NCI-H2171 treated with DMSO at 0.1 percent for 48 hours (cell line): Measurements from ENCODE around the gene APBA3.

Source experiments
- DNase-seq: peaks from one replicate; lab custom pipeline; 2025; lab: John Stamatoyannopoulos, UW

Gene APBA3, protein sequence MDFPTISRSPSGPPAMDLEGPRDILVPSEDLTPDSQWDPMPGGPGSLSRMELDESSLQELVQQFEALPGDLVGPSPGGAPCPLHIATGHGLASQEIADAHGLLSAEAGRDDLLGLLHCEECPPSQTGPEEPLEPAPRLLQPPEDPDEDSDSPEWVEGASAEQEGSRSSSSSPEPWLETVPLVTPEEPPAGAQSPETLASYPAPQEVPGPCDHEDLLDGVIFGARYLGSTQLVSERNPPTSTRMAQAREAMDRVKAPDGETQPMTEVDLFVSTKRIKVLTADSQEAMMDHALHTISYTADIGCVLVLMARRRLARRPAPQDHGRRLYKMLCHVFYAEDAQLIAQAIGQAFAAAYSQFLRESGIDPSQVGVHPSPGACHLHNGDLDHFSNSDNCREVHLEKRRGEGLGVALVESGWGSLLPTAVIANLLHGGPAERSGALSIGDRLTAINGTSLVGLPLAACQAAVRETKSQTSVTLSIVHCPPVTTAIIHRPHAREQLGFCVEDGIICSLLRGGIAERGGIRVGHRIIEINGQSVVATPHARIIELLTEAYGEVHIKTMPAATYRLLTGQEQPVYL

DNA sequence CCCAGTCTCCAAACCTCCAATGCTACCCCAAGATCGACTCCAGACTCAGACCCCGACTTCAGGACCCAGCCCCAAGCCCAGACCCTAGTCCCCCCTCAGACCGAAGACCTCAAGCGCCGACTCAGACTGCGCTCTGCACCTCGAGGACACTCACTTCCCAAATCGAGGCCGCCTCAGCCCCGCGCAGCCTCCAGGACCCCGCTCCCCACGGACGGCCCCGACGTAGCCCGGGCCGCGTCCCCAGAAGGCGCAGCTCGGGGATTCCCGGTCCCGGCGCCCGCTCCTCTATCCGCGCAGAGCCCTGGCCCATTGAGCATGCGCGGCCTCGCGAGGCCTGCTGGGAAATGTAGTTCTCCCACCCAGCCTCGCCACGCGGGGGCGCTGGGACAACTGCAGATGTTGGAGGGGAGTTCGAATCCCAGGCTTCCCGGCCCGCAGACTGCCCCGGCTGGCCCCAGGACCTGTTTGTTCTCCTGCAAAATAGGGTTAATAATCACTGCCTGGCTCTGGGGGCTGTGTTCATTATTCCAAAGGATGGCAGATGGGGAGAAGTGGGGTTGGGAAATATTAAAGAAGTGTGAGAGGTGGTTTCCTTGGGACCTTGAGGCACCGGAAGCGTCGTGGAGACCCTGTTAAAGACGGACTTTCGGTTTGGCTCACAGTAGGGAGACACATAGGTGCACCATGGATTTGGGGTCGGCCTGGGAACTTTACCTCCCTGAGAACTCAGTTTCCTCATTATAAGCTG lies at the start of gene APBA3:
TSS of gene APBA3 (minus strand) at position 311 of the 748 bp plus-strand sequence. CDS start 1,428 bp downstream, outside the sequence.
- DNase-seq, result peak; percentile 79

DNA sequence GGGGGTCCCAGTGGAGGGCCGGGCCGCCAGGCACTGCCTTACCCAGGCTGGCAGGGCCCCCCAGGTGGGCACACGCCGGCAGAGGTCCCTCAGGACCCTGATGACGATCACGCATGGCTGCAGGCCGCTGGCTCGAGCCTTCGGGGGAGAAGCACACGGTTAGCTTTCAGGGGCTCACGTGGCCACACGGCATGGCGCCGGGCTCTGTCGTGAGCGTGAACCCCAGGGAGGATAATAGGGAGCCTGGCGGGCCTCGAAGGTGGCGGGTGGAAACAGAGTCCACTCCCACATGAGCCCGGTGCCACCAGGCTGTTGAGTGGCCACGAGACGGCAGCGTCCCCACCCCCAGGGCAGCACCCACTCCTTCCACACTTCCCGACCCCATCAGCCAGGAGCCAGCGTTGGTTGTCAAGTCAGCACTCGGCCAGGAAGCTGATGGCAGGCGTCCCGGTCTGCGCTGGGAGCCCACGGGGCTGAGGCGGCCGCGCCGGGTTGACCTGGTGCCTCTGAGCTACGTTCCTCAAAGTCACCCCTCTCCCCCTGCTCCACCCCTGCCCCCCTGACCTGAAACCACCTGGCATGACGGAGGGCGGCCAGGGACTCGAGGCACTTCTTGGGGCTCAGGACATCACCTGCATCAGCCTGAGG lies 49.3 kb upstream of the APBA3 start:
- DNase-seq, result no peak

DNA sequence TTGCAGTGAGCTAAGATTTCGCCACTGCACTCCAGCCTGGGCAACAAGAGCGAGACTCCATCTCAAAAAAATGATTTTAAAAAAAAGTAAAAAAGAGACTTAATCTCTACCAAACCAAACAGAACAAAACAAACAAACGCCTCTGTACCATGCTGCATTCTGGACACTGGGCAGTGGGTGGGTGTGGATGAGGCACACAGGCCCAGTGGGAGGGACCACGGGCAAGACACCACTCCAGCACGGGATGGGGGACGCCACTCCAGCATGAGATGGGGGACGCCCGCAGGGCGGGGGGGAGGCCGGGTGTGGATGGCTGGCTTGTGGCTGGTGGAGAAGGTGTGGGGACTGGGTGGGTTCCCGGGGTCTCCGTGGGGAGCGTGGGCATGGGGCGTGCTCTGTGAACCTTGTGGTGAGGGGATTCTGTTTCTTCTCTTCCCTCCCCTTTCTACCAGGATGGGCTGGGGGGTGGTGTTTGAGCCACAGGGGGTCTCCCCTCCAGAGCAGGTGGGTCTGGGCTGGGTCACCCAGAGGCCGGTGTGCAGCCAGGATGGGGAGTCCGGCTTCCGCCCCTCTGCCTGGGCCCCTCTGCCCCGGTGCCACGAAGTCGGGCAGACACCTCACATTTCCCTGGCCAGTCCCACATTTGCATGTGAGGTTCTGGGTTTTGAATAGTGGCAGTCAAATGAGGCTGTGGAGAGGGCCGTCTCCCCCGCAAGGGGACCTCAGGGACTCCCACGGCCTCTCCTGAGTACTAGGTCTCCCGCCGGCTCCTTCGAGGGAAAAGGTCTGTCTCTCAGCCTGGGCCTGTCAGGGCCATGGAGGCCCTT lies 48.6 kb upstream of the APBA3 start:
- no peak for DNase-seq

DNA sequence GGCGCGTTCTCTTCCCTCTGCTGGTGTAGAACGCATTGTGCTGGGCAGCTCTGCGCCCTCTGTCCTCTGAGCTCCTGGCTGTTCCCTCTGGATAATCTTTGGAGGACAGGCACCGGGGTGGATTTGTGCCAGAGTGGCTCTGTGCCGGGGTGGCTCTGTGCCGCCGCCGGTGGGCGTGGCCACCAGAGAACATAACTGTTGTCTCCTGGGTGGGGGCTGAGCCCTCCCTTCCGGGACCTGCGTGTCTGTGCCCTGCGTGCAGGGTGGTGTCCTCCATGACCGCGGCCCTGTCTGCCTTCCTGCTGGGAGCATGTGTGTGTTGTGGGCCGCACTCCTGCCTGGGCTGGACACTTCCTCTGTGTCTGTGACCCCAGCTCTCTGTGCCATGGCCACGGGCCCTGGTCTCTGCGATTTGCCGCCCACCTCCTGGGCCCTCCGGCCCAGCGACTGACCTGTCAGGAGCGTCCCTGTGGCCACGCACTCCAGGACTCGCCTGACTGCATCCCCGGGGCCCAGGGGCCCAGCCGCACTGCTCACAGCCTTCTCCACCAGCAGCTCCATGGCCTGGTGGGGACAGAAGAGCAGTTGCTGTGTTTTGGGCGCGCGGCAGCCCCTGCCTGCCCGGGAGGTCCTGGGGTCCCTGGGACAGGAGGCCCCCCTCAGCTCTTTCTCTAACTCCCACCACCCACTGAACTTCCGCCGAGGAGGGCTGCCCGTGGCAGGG lies 47.1 kb upstream of the APBA3 start:
- DNase-seq, result no peak

DNA sequence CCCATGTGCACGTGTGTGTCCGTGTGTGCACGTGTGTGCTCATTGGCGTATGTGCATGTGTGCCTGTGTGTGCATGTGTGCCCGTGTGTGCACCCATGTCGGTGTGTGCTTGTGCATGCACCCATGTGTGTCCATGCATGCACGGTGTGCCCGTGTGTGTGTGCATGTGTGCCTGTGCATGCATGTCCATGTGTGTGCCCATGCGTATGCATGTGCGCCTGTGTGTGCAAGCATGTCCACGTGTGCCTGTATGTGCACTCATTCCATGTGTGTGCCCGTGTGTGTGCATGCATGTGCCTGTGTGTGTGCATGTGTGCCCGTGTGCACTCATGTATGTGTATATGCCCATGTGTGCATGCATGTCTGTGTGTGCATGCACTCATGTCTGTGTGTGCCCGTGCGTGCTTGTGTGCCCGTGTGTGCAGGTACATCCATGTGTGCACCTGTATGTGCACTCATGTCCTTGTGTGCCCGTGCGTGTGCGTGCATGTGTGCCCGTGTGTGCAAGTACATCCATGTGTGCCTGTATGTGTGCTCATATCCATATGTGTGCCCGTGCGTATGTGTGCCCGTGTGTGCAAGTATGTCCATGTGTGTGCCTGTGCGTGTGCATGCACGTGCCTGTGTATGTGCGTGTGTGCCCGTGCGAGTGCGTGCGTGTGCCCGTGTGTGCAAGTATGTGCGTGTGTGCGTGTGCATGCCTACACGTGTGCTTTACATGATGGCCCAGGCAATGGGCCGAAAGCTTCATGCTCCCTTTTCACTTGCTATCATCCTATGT lies 46.3 kb upstream of the APBA3 start:
- DNase-seq, result no peak

DNA sequence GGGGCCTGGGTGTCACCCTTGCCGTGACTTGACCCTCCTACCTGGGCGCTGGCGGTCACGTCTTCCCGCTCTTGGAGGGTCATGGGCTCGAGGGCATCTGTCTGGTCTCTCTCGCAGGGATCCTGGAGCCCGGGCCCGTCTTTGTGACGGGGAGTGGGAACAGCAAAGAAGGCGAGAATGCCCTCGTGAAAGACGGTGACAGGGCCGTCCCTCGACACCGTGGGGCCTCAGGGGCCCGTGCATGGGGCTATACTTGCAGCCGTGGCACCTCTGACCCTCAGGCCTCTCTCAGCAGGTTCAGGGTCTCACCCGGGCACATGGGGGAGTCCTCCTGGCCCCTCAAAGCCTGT lies 45.6 kb upstream of the APBA3 start:
- no peak for DNase-seq

DNA sequence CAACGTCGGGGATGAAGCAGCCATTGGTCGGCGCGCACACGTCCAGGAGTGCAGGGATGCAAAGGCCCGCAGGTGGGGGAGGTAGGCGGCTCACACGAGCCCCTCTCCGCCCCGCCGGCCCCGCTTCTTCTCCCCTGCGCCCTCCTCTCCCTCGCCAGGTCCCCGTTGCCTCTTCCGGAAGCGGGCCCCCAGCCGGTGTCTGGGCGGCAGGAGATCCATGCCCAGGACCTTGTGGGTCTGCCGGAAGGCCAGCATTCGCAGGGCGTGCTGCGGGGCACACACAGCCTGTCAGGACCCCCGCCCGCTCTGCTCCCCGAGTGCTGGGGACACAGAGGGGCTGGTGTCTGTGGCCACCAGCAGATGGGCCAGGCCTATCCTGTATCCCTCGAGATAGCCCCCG lies 44.4 kb upstream of the APBA3 start:
- DNase-seq, result no peak

DNA sequence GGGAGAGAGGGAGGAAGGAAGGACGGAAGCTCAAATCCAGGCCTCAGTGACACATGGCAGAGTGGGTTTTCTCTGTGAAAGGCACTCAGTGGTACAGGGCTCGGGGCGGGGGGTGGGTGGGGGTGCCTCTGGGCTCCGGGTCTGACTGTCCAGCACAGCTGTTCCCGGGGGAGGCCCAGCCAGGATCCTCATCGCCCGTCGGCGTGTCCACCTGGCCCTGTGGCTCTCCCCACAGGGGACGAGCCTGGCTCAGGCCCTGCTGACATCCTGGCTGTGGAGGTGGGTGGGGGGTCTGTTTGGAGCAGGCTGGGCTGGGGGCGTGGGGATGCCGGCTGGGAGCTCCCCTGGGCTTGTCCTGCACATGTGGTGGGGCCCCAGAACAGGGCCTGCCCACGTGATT lies 42.9 kb upstream of the APBA3 start:
- DNase-seq, result no peak

DNA sequence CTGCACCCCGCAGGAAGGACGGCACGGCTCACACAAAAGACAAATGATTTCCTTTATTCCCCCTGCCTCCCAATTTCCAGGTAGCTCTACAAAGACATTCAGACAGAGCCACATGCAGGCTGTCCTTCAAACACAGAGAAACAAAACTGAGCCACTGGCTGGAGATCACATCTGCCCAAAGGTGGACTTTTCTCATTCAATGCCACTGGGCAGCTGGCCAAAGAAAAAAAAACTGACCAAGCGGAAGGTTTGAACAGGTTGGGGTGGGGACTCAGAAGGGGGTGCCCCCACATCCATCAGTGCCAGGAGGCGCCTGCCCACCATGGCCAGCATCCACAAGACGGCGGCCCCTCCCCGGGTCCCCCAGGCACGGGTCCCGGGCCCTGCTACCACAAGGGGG lies 42.5 kb upstream of the APBA3 start:
- no peak for DNase-seq

DNA sequence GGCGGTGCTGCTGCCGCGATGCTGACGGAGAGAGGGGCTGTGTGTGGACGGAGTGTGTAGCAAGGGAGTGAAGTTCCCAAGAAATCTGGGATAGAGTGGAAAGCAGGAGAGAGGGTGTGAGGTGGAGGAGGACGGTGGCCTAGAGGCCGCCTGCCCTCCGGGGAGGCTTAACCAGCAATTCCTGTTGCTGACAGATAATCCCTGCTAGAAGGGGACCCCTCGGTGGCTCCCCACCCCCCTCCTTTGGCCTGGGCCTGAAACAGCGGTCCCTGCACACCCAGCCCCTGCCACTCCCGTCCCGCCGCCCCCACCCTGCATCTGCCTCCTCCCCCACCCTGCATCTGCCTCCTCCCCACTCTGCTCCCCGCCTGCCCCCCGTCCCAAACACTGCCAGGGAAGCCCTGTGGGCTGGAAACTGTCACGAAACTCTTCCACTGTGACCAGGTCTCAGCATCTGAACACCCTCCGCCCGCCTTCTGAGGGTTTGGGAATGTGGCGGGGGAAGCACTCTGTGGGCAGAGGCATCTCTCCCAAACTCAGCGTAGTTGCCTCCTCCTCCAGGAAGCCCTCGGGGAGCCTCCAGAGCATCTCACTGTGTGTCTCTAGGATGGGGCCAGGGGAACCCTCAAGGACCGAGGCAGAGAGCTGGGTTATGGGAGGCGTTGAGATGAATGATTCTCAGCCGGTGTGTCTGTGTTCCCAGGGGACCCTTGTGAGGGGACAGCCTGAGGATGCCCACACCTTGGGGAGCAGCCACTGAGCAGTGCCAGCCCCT lies 41.8 kb upstream of the APBA3 start:
- DNase-seq, result no peak

DNA sequence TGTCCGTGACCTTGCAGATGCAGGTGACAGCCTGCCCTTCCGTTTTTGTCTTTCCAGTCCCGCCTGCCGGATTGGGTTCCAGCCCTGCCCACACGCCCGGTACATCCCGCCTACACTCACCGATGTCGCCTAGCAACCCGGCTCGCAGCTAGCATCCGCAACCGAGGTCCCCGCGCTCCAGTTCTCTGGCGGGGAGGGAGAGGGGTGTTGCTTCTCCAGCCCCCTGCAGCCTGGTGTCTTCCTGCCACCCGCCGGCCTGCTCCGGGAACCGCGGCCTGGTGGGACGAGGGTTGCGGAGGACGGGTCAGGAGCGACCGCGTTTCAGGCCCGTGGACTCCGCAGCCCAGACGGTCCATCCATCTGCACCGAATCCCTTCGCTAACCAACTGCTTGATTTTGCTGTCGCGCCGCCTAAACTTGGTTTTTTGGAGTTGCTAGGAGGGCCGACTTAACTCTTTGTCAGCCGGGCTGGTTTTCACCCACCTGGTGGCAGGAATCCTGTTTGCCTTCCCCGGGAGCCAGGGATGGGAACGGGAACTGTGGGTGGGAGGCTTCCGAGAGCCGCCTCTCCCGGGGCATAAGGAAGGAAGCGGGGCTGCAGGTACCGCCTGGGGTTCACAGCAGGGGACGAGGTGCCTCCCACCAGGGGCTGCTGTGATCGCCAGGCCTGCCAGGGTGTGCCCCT lies 40.1 kb upstream of the APBA3 start:
- peak; percentile 75 for DNase-seq

DNA sequence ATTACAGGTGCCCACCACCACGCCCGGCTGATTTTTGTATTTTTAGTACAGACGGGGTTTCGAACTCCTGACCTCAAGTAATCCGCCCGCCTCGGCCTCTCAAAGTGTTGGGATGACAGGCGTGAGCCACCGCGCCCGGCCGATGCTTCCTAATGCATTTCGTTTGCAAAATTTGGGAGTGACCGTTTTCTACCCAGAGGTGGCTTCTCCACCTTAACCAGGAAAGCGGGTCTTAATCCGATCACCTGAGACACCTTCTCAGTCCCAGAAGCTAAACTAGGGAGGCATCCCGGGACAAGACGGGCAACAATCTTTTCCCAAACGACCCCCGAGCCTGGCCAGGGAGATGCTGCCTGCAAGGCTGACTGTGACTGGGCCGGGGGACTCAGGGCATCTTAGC lies 39.5 kb upstream of the APBA3 start:
- no peak for DNase-seq

DNA sequence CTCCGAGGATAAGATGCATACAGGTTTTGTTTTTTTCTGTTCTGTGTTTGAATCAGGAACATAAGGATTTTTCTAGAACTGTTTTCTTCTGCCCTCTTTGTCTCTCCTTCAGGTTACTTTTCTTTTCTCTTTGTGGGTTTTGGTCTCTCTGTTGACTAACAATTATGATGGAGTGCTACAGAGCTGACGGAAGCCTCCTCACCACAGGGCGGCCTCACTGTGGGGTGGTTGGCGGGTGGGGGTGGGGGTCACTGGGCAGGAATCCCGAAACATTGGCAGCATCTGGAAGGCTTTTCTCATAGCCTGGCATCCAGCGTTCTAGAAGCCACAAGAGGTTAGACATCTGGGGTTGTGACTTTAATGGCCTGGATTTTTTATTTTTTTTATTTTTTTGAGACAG lies 36.6 kb upstream of the APBA3 start:
- no peak for DNase-seq

DNA sequence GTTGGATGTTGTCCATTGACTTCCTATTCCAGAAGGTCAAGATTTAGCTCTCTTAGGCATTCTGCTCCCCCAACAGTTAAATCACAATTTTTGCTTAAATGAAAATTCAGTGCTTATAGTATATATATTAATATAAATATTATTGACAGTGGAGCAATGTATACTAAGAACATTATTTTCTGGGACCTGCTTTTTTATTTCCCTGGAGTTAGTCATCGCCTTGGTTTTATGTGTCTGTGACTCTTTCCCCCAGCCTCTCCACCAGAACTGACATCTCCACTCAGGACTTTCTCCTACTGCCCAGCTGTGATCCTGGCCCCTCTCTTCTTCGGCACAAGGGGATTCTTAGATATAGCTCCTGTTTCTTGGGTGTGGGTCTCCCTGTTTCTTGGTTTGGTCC lies 34.9 kb upstream of the APBA3 start:
- DNase-seq, result no peak

DNA sequence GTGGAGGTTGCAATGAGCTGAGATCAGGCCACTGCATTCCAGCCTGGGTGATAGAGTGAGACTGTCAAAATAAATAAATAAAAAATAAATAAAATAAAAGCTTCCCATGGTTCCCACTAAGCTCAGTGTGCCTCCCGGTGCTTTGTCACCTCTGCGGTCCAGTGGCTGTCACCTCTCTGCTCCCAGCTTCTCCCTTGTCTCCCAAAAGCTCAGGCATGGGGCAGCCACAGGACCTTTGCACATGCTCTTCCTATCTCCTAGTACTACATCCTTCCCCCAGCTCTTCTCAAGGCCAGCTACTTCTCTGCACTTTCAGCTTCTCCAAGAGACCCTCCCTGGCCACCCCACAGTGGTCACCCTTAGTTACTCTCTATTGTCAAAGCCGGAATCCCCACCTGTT lies 32.3 kb upstream of the APBA3 start:
- no peak for DNase-seq

DNA sequence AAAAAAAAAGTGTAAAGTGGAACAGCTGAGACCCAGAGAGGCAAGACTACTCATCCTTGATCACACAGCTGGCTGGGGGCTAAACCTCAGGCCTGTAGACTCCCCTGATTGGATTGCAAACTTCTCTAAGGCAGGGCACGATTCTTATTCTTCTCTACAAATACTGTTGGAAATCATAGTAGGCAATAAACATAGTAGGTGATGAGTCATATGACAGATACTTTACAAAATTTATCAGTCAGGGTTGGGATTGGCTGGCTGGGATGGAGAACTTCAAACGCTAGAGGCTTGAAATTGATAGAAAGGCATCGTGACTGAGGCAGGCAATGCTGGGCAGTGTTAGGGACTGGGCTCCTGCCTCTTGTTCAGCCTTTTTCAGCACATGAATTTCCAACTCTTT lies 30.6 kb upstream of the APBA3 start:
- DNase-seq, result no peak

DNA sequence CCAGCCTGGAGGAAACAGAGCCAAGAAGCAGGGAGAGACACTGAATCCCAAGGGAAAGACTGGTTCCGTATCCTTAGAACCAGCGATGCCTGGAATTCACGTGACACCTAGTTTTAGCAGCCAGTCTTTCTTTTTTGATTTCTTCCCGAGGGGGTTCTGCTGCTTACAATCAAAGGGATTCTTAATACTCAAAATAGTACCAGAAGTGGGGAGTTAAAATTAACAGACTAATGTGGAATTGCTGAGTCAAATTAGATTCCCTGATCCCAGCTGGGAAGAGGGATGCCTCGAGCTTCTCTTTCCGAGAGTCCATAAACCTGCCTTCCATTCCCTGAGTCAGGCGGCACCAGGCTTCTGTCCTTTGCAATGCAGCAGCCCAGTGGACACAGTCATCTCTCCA lies 29.4 kb upstream of the APBA3 start:
- no peak for DNase-seq

DNA sequence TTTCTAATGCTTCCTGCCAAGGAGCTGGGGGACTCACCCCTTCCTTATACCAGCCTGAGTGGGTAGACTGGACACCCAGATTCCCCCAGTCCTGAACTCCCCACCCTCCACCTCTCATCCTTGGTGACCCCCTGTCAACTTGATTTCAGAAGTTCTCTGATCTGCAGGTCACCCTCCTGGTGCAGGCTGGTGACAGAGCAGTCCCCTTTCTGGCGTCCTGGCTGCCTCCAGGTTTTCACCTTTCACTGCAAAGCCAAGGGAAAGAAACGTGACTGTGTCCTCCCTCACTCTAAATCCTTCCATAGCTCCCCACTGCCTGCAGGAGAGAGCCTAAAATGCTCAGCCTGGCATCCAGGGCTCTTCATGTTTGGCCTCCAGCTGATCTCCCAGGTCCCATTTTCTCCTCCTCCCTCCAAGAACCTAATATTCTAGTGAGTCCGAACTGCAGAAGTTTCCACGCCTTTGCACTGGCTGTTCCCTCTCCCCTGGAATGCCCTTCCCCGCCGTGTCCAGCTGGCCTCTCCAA lies 28.8 kb upstream of the APBA3 start:
- no peak for DNase-seq
